ENCODE results near the gene SDF2L1.
"Not testable (repeated sequence)": the region's sequence is repeated elsewhere in the genome, so short reads cannot be mapped to it uniquely, and the experiment has no call there.

The SDF2L1 gene

DNA sequence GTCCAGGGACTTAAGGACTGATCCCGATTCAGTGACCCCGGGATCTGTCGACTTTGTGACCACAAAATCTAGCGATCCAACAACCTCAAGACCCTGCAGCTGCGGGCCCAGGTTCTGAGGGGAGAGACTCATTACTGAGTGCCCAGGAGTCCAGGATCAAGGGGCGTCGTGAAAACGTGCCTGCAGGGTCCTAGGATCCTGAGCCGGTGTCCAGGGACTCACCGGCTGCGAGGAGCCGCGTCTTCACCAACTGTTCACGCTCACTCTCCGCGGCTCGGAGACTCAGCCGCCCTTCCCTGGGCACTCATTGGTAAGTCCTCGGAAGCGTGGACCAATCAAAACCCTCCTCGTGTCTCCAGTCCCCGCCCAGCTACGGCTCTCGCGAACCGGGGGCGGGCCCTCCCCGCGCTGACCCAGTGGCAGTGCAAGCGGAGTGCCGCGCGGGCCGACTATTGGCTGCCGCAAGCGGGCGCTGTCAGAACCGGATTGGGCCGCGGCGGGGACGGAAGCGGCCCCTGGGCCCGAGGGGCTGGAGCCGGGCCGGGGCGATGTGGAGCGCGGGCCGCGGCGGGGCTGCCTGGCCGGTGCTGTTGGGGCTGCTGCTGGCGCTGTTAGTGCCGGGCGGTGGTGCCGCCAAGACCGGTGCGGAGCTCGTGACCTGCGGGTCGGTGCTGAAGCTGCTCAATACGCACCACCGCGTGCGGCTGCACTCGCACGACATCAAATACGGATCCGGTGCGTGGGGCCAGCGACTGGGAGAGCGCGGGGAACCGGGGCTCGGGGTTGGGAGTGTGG, at the start of gene SDF2L1:
TSS of gene SDF2L1 (plus strand) at position 514 of the 795 bp plus-strand sequence. CDS start at position 549, 35 bp downstream.
- DNase-seq, result peak; percentile 99

- DNase-seq, result no peak
These were observed 49.7 kb upstream of the SDF2L1 start for GRCh38 chr22:21592422-21592821.

GRCh38 chr22:21593406-21594232, 48.5 kb upstream of the SDF2L1 start:
- no peak for DNase-seq

- DNase-seq, result no peak
These were observed 47.1 kb upstream of the SDF2L1 start for GRCh38 chr22:21594865-21595452.

GRCh38 chr22:21596356-21597135, 45.6 kb upstream of the SDF2L1 start:
- not testable (repeated sequence) for DNase-seq

DNA sequence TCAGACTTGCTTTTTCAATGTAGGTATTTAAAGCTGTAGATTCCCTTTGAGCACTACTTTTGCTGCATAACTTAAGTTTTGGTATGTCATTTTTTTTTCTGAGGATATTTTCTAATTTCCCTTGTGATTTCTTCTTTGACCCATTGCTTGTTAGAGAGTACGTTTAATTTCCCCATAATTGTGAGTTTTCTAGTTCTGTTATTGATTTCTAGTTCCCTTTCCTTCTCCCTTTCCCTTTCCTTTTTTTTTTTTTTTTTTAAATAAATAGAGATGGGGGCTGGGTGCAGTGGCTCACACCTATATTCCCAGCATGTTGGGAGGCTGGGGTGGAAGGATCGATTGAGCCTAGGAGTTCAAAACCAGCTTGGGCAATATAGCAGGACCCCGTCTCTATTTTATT, 43.8 kb upstream of the SDF2L1 start:
- DNase-seq, result no peak

GRCh38 chr22:21599053-21599893, 42.8 kb upstream of the SDF2L1 start:
- DNase-seq, result no peak

- DNase-seq, result no peak
These were observed 39.5 kb upstream of the SDF2L1 start for GRCh38 chr22:21602579-21602978.

GRCh38 chr22:21603973-21604372, 38.1 kb upstream of the SDF2L1 start:
- DNase-seq, result no peak

DNA sequence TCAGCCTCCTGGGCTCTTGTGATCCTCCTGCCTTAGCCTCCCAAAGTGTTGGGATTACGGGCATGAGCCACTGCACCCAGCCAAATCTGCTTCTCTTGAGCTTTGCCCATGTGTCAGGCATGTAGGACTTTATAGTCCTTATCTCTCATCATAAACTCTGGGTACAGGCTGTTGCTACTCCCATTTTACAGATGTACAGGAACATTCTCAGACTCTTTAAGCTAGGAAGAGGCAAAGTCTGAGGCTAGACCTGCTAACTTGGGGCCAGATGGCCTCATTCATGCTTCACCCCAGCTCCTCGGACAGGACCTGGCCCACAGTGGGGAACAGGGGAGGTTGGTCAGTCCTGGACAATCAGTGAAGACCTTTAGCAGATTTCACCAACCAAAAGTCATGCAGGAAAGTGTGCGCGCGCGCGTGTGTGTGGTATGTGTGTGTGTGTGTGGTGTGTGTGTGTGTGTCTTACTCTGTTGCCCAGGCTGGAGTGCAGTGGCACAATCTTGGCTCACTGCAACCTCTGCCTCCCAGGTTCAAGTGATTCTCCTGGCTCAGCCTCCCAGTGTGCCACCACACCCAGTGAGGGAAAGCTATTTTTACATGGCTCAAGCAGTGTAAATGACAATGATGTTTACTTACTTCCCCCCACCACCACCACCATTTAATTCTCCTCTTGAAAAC, 36.1 kb upstream of the SDF2L1 start:
- DNase-seq, result no peak

- no peak for DNase-seq
These were observed 35.3 kb upstream of the SDF2L1 start for GRCh38 chr22:21606775-21607174.

DNA sequence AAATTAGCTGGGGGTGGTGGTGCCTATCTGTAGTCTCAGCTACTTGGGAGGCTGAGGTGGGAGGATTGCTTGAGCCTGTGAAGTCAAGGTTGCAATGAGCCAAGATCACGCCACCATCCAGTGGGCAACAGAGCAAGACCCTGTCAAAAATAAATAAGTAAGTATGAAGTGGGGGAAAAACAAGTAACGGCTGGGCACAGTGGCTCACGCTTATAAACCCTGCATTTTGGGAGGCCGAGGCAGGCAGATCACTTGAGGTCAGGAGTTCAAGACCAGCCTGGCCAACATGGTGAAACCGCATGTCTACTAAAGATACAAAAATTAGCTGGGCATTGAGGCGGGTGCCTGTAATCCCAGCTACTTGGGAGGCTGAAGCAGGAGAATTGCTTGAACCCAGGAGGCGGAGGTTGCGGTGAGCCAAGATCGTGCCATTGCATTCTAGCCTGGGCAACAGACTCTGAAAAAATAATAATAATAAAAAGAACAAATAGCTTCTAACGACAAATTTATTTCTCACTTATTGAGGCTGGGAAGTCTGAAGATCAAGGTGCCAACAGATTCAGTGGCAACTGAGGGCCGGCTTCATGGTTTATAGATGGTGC, 32.4 kb upstream of the SDF2L1 start:
- not testable (repeated sequence) for DNase-seq

- DNase-seq, result no peak
These were observed 30.7 kb upstream of the SDF2L1 start for GRCh38 chr22:21611210-21611977.

DNA sequence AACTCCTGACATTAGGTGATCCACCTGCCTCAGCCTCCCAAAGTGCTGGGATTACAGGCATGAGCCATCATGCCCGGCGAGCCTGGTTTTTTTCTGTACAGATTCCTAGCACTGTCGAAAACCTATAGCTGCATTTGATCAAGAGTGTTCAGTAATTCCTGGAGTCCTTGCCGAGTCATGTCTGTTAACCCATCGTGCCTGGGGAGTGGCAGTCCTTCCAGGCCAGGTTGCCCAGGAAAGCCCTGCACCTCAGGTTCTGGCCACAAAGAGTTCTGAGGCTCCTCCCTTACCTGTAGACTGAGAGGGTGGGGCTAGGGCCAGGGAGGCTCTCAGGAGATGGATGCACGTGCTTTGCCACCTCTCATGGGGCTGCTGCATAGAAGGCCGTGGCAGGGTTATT, 29.2 kb upstream of the SDF2L1 start:
- no peak for DNase-seq

DNA sequence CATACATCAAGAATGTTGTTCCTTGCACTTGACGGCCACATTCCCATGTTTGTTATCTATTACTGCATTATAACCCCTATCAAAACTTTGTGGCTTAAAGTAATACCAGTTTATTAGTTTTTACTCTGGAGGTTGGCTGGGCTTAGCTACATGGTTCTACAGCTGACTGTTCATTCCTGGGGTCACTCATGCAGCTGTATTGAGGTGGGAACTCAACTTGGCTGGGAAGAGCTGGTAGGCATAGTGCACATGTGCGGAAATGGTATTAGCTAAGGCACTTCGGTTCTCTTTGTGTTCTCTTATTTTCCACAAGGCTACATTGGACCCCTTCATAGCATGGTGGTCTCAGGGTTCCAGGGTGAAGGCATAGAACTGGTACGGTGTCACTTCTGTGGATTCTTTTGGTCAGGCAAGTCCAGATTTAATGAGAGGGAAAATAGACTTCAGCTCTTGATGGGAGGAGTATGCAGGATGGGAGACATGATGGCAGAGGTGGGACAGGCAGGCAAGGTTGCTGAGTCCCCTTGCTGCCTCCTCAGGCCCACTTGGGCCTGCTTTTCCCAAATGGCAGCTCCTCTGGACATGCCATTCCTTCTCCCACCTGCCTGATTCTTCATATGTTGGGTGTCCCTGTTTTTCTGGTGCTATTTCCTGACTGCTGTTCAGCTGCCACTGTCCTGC, 28.4 kb upstream of the SDF2L1 start:
- DNase-seq, result no peak

DNA sequence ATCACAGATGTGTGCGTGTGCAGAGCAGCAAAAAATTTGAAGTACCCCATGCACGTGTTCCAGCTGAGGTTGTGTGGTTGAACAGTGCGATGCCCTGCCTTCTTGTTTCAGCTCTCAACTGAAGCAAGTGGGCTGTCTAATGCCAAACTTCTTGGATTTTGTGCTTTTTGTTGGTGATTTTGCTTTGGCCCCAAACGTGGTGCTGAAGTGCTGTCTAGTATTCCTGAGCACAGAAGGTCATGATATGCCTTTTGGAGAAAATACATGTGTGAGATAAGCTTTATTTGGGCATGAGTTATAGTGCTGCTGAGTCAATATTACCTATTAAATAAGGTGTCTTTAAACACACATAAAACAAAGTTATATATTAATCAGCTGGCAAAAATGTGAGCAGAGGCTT, 26.4 kb upstream of the SDF2L1 start:
- no peak for DNase-seq

DNA sequence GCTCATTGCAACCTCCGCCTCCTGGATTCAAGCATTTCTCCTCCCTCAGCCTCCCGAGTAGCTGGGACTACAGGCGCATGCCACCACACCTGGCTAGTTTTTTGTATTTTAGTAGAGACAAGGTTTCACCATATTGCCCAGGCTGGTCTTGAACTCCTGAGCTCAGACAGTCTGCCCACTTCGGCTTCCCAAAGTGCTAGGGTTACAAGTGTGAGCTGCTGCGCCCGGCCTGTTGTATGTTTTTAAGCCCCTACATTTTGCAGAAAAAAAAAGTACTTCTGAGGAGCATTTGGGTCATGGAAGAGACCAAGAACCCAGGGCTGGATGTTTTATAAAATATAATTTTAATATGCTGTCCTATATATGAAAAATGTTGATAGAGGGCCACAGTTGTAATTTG, 24.8 kb upstream of the SDF2L1 start:
- DNase-seq, result not testable (repeated sequence)

DNA sequence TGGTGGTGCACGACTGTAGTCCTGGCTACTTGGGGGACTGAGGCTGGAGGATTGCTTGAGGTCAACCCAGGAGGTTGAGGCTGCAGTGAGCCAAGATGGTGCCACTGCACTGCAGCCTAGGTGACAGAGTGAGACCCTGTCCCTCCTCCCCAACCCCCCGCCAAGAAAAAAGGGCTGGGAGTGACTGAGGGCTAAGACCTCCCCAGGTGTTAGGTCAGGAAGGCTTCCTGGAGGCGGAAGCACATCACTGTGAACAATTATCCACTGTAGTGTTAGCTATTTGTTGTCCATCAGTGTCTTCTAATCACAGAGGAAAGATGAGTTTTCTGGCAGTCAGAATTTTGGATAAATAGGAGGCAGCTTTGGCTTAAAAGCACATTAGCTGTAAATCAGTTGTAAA, 21.1 kb upstream of the SDF2L1 start:
- DNase-seq, result no peak
